HG03342 (cell line): ENCODE measurements around the gene PRKD1.
"Not testable (repeated sequence)": the region's sequence is repeated elsewhere in the genome, so short reads cannot be mapped to it uniquely, and the experiment has no call there.

Experiments
- ATAC-seq: cut with Tn5 transposase; IDR thresholded peaks from one replicate; pipeline ENCODE4 v1.9.1; 2021; ENCODE audit warnings: mild to moderate bottlenecking, moderate library complexity; ENCODE audit not compliant: unreplicated experiment

PRKD1 gene

DNA sequence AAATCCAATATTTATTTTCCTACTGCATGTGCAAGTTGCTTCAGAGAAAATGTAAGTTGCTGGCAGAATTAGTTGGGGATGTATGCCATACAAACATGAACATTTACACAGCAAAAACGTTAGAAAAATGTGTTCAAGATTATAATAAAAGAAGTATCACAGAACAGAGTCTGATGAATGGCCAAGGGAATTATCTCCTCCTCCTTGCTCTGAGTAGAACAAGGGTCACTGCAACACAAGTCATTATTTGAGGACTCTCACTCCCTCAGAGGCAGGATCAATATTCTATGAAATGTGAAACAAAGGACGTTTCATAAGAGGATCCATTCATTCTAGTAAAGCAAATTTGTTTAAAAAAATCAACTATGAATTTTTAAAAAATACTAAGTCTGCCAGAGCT is 177.8 kb downstream of the PRKD1 start:
- no peak for ATAC-seq

DNA sequence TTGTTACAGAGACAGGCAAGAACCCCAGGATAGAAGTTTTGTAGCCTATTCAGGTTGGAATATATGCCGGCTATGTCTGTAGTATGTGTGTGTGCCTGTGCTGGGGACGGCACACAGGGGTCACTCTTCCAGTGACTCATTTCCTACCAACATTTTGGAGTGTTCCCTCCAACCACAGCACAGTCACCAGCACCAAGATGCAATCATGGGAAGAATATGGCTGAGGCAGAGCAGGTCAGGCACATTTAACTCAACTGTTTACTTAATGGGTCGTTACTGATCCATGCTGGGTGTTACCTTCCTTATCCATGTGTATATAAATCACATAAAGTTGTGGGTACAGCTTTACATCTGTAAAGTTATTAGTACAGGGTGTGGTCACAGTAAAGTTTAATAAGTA is 178.3 kb downstream of the PRKD1 start:
- no peak for ATAC-seq

DNA sequence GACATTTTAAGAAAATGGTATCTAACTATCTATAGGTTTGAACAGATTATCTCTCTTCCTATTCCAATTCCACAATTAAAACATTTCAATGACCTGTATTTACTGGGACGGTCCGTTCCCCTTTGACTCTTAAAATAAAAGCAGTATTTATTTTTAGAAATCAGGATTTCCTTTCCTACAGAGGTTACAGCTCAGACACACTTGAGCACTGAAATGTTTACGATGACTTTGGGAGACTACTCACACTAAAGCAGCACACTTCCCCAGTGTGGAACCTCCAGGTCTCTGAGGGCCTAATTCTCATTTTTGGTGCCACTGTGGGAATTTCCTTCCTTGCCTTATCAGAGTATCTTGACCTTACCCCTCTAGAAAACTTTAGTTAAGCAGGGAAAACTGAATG is 181.8 kb downstream of the PRKD1 start:
- ATAC-seq, result no peak

DNA sequence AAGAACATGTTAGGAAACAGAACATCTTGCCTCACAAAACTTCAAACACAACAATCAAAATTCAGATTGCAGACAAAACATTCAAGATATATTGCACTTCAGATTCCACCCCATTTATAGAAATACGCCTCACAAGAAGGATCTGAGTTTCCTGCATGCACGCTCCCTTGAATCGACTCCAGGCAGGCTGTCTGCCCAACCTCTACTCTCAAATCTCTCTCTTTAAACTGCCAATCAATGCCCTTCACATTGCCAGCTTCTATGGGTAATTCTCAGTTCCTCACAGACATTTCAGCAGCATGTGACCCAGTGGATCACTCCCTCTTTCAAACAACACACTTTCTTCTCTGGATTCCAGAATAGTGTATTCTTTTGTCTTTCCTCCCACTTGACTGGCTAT is 184.1 kb downstream of the PRKD1 start:
- ATAC-seq, result no peak

DNA sequence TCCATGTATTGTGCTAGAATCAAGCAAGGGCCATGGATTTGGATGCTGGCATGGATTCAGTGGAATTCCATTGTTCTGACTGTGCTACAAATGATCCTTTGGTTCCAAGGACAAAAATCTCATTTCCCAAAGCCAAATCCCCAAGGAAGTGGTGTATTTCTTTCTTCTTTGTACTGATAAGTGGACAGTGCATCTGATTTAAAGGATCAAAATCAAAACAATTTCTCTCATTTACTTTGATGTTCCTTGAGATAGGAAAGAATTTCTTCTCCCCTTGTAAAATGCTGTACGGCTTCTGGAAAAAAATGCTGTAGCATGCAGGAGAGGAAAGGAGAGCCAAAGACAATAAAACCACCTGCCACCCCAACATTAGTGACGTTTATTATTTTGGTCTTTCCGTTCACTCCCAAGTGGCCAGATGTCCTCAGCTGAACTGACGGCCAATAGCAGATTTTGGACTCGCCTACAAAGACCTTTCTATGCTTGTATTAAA is 185.7 kb downstream of the PRKD1 start:
- no peak for ATAC-seq

DNA sequence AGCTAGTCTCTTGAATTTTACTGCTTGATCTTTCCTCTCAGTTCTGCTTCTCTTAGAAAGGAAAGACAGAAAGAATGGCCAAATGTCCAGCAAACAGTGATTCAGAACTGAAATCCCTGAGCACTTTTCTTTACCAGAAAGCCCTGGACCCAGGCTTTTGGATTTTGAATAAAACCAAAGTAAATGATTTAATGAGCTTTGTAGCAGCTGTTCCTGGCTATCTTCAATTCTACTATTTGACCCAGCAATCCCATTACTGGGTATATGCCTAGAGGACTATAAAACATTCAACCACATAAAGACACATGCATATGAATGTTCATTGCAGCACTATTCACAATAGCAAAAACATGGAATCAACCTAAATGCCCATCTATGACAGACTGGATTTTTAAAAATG is 187.2 kb downstream of the PRKD1 start:
- ATAC-seq, result no peak

DNA sequence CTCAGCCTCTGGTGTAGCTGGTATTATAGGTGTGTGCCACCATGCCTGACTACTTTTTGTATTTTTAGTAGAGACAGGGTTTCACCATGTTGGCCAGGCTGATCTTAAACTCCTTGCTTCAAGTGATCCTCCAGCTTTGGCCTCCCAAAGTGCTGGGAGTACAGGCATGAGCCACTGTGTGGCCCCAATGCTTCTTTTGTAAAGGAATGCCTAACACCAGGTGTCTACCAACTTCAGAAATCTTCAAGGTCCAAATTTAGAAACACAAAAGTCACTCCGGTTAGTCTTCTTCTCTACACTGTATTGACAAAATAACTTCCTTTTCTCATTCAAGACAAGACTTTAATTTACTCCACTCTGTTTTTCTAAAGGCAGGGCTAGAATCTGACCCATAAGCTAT is 188.7 kb downstream of the PRKD1 start:
- ATAC-seq, result no peak

DNA sequence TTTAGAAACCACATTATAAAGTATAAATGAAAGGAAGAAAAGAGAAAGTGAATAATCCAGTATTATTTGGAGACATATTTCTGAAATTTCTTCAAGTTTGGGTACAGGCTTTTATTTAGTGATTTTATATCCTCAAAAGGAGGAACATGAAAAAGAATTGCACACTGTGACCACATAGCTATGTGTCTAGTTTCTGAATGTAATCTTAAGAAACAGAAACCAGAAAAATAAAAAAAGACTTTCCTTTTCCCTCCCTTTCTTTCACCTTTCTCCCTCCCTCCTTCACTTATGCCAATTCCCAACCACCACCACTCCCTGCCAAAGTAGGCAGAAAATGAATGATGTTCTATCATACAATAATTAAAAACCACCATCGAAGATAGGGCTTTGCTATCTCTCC is 189.6 kb downstream of the PRKD1 start:
- no peak for ATAC-seq

DNA sequence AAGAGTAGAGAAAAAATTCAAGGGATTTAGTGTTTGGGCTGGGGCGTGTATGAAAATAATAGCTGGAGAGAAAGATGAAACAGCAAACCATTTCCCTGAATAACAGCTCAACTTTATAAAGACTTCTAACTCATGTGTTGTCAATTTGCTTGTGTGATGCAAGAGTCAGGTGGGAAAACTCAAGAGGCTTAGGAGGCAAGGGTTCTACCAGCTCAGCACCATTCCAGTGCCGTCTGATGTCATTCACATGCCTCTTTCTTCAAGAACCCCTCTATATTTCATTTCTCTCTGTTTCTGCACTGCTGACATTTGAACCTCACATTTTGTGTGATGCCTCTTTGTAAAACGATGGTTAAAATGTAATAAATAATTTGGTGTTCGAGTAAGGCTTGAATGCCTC is 192.2 kb downstream of the PRKD1 start:
- no peak for ATAC-seq

DNA sequence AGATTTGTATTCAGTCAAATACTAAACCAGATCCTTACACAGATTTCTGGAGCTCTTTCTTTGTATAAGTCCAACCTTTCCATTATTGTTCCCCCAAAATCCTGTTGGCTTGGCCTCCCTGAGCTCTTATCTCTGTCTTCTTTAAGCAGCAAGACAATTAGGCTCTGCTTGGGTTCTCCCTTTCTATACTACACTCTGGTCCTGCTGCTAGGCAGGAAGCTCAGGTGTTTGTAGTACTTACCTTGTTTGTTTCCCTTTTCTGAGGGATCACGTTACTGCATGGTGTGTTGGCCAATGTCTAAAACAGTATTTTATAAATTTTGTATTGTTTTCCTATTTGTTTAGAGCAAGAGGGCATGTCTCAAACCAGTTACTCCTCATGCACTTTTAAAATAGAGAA is 192.9 kb downstream of the PRKD1 start:
- ATAC-seq, result no peak

DNA sequence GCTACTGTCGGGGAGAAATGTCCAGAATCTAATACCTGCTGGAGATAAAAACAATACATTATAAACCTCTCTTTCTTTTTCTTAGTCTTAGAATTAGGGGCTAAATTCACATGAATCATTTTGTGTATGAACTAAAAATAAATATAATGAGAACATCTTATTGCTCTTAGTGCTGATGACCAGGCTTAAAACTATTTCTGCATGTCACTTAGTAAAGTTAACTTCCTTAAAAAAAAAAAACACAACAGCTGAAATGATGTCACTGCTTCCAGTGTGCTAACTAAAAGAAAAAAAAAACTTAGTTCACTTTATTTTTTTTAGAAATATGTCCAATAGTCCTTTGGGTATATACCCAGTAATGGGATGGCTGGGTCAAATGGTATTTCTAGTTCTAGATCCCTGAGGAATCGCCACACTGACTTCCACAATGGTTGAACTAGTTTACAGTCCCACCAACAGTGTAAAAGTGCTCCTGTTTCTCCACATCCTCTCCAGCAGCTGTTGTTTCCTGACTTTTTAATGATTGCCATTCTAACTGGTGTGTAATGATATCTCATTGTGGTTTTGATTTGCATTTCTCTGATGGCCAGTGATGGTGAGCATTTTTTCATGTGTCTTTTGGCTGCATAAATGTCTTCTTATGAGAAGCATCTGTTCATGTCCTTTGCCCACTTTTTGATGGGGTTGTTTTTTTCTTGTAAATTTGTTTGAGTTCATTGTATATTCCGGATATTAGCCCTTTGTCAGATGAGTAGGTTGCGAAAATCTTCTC is 200.9 kb downstream of the PRKD1 start:
- ATAC-seq, result not testable (repeated sequence)

DNA sequence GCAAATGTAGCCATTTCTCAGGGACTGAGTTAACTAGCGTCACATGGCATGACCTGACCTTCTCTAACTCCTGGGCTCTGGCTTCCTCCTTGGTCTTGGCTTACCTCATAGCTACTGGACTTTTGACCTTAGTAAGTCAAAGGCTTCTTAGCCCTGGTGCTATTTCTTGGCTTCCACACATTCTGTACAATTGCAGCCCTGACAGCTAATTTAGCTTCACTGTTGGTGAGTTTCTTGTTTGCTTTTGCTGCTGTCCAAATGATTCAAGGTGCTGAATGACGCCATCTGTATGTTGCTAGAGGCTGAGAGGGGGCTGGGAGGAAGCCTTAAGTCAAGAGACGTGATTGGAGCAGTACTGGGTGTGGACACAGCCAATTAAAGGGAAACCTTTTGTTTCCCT is 202.7 kb downstream of the PRKD1 start:
- no peak for ATAC-seq

DNA sequence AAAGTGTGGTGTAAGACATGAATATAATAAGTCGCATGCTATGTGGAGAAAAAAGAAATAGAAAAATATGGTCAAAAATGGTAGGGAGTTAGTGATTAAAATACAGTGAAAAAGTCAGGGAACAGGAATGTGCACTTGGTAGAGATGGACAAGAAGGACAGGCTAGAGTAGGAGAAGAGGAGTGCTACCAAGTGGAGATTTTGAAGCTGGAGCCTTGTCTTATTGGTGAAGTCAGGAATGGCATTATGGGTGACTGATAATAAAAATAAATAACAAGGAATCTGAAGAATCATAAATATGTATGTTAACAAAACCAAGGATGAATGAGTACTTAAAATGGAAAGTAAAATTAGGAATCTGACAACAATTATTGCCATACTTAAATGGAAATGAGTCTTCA is 204.8 kb downstream of the PRKD1 start:
- no peak for ATAC-seq

DNA sequence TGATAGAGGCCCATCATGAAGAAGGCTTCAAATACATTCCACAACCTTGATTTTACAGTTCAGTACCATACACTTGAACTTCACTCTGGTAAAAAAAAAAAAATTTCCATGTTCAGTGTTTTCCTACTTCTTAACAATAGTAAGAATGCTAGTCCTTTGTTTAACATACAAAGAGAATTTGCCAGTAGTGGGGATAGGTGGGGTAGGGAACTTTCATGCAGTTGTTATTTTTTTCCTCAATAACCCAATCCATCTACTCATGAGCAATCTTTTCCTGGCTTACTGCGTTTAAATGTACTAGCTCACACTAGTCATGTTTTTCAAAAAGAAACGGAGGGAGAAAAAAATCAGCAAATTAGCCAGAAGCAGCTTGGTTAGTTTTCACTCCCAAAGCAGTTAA is 206.1 kb downstream of the PRKD1 start:
- no peak for ATAC-seq

DNA sequence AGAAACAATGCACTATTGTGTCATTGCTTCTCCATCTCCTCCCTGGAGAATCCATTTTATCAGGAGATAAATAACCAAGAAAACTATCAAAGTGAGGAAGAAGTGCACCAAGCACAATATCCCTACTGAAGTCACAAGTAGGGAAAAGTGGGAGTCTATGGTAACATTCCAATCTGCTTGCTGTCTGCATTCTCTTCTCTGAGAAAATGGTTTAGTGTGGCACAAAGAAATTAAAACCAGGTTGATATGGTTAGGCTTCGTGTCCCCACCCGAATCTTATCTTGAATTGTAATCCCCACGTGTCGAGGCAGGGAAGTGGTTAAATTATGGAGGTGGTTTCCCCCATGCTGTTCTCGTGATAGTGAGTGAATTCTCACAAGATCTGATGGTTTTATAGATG is 209.7 kb downstream of the PRKD1 start:
- no peak for ATAC-seq

DNA sequence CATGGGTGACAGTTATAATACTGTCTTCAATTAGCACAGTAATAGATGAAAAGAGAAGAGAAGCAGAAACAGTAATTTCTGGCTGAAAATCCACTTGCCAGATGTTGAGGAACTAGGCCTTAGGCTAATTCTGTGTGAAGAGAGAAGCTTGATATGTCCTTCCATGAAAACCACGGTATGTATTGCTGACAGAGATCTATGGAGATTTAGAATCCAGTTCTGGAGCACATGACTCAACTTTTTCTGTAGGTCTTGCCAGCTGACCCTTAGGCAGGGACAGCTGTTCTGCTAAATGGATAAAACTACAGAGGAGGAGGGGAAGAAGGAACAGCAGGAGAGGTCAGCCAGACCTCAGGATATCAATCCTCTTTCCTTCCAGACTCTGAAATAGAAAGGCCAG is 211.5 kb downstream of the PRKD1 start:
- ATAC-seq, result no peak

DNA sequence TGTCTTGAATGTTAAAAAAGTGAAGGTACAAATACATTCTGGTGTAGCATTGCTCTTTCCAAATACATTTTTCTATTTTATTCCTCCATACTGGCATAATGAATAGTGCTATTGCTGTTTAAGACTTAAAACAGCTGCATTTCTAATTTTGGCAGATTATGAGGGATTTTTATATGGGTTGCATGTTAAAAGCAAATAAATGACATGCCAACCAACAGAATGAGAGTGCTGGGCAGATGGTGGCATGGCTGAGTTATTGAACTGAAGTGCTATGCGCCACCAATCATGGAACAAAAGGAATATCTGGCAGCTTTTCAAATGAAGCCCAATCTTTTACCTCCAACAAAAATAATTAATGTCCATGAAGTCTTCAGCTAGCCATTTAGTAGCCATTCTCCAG is 215.0 kb downstream of the PRKD1 start:
- ATAC-seq, result no peak

DNA sequence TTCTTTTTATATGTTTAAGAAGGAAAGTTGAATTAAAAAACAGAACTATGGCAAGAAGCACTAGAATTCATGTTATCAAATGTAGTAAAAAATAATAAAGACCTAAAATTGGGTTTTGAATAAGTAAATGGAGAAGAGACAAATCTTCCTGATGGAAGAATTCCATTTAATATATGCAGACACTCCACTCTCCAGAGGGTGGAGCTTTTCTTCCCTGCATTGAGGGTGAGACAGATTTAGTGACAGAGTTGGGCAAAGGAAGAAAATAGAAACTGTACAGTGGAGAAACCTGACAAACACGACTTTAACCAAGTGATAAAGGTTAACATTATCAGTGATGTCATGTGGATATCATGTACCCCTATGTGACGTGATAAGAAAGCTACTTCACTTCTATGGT is 217.6 kb downstream of the PRKD1 start:
- no peak for ATAC-seq

DNA sequence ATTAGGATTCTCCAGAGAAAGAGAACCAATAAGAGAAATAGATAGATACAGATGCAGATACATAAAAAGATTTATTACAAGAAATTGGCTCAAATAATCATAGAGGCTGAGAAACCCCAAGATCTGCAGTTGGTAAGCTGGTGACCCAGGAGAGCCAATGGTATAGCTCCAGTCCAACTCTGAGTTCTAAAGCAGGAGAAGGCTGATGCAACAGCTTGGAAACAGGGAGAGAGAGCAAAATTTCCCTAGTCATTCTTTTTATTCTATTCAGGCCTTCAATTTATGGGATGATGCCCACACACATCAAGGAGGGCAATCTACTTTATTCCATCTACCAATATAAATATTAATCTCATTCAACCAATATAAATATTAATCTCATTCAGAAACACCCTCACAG is 218.2 kb downstream of the PRKD1 start:
- ATAC-seq, result no peak

DNA sequence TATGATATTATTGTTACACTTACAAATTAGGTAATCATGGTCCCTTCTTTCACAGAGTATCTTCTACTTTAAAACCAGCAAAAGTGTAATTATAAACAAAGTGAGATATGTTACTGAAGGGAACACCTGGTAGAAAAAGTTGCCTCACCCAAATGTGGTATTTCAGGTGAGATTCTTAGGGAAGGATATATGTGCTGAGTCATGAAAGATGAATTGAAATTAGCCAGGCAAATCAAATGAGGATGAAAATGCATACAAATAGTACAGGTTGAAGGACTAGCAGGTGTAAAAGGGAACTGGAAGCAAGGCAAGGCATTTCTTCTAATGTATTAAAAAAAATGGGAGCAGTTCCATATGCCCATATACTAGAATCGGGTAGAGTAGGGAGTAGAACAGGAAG is 220.9 kb downstream of the PRKD1 start:
- ATAC-seq, result no peak

DNA sequence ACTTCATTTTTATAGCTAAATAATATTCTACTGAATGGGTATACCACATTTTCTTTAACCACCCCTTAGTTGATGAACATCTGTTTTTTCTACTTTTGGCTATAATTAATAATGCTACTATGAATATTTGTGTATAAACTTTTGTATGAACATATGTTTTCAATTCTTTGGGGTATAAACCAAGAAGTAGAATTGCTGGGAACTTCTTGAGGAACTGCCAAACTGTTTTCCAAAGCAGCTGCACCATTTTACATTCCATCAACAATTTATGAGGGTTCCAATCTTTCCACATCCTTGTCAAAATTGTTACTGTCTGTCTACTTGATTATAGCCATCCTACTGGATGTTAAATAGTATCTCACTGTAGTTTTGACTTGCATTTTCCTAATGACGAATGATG is 221.8 kb downstream of the PRKD1 start:
- ATAC-seq, result no peak

DNA sequence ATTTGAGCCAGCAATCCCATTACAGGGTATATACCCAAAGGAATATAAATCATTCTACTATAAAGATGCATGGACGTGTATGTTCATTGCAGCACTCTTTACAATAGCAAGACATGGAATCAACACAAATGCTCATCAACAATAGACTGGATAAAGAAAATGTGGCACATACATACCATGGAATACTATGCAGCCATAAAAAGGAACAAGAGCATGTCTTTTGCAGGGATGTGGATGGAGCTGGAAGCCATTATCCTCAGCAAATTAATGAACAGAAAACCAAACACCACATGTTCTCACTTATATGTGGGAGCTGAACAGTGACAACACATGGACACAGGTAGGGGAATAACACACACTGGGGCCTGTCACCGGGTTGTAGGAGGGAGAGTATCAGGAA is 238.1 kb downstream of the PRKD1 start:
- not testable (repeated sequence) for ATAC-seq

DNA sequence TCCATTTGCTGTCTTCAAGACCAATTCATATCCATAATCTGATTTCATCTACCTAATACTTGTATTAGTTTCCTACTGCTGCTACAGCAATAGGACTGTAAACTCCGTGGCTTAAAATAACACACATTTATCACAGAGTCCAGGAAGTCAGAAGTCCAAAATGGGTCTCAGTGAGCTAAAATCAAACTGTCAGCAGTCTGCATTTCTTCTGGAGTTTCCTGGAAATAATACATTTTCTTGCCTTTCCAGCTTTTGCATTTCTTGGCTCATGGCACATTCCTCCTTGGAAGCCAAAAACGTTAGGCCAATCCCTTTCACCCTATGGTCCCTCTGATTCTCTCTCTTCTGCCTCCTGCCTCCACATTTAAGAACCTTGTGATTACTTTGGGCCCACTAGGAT is 239.8 kb downstream of the PRKD1 start:
- no peak for ATAC-seq
